ENCODE results near the gene SCML2. TPM values are rescaled to one million over a fixed set of nuclear protein-coding genes. Genes with fewer than 3 reads are reported as not detected.

The SCML2 gene
- total and polyA plus RNA-seq, 10 of the 15 experiments (the other 5 are each of a cell fraction or from before 2014, with no cell fraction given), result 1.5 to 4.4 (median 2.6) TPM

- no peaks in the 10 kb centered on the region; the same call in 2 of the 3 replicates for H3K9me3 ChIP-seq (replicated peaks; ENCODE audit: control insufficient read depth, insufficient read depth, low read length)
- no peak for DNase-seq (ENCODE audit: low read depth, low spot score)
- ChIA-PET CTCF (no interaction called here), RAD21 (ENCODE audit: unreplicated experiment) (no interaction called here), POLR2A (no interaction called here), SMC1A (ENCODE audit: uncharacterized antibody, unreplicated experiment) (no interaction called here)
- H3K4me2 ChIP-seq (ENCODE audit: control insufficient read depth, insufficient read depth), result no peak overlapping the region
- no peak overlapping the region for H3K9ac ChIP-seq (ENCODE audit: control insufficient read depth, insufficient read depth, low read length)
- WGBS (ENCODE audit: insufficient coverage, insufficient replicate concordance, low lambda C conversion rate, missing lambda C conversion rate), result 0% methylated on average over 2 of the region's 2 CpGs
- H3K36me3 ChIP-seq (ENCODE audit: control insufficient read depth in 2 of 2, insufficient read depth in 2 of 2, low read length in 1 of 2), result no peaks in the 10 kb centered on the region
- no peaks in the 10 kb centered on the region for H3K79me2 ChIP-seq (ENCODE audit: control insufficient read depth, insufficient read depth, low read length)
- no peak for FAIRE-seq
- no peak for ATAC-seq
- intact Hi-C loops (cut with micrococcal nuclease; ENCODE audit: unreplicated experiment) (no loop called here), in situ Hi-C loops (cut with MboI) (no loop called here)
- H3K27ac ChIP-seq (ENCODE audit: control insufficient read depth, insufficient read depth), result no peak overlapping the region
- H3K27me3 ChIP-seq (replicated peaks in 1 of 2; ENCODE audit: control insufficient read depth in 2 of 2, insufficient read depth in 2 of 2, low read length in 1 of 2), result no peaks in the 10 kb centered on the region
- TF ChIP-seq RB1 (IDR thresholded peaks at IDR 0.05; ENCODE audit: borderline replicate concordance) (no peak), CBX3 (IDR thresholded peaks at IDR 0.05; ENCODE audit: borderline replicate concordance, low read depth) (no peak)
- H3K4me3 ChIP-seq, result no peak overlapping the region
- no peaks in the 10 kb centered on the region for H3K4me1 ChIP-seq (ENCODE audit: control insufficient read depth, insufficient read depth, low read length)
- BruUV-seq (replicated peaks), result no TSS peak
- no peak overlapping the region for H2AFZ ChIP-seq (ENCODE audit: control insufficient read depth, low read depth, low read length)
- H4K20me1 ChIP-seq (ENCODE audit: control insufficient read depth, insufficient read depth), result no peaks in the 10 kb centered on the region
Measured at GRCh38 chrX:18297251-18297650, 57.2 kb downstream of the SCML2 start.

DNA sequence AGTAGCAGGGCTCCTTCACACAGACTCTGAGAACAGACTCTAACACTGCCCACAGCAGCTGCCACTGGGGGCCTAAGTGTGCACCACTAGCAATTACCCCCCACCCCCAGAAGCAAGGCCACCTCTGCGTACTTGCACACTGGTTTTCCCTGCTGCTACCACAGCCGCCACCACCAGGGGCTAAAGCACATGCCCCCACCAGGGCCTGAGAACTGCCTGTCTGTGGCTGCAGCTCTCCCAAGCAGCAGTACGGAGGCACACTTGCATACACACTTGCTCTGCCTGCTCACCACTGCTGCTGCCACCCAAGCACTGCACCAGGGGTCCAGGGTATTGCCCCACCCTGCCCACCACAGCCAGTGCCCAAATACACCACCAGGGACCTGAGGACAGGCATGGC is 59.6 kb downstream of the SCML2 start:
- Histone ChIP-seq H3K36me3 (ENCODE audit: control insufficient read depth in 2 of 2, insufficient read depth in 2 of 2, low read length in 1 of 2) (no peaks in the 10 kb centered on the region), H2AFZ (ENCODE audit: control insufficient read depth, low read depth, low read length) (no peak overlapping the region), H3K27ac (ENCODE audit: control insufficient read depth, insufficient read depth) (no peak overlapping the region), H3K9ac (ENCODE audit: control insufficient read depth, insufficient read depth, low read length) (no peak overlapping the region), H3K4me3 (no peak overlapping the region), H4K20me1 (ENCODE audit: control insufficient read depth, insufficient read depth) (no peaks in the 10 kb centered on the region), H3K9me3 (replicated peaks; ENCODE audit: control insufficient read depth, insufficient read depth, low read length) (no peaks in the 10 kb centered on the region; the same call in 2 of the 3 replicates), H3K27me3 (replicated peaks in 1 of 2; ENCODE audit: control insufficient read depth in 2 of 2, insufficient read depth in 2 of 2, low read length in 1 of 2) (no peaks in the 10 kb centered on the region), H3K4me1 (ENCODE audit: control insufficient read depth, insufficient read depth, low read length) (no peaks in the 10 kb centered on the region), H3K79me2 (ENCODE audit: control insufficient read depth, insufficient read depth, low read length) (no peaks in the 10 kb centered on the region), H3K4me2 (ENCODE audit: control insufficient read depth, insufficient read depth) (no peak overlapping the region)
- in situ Hi-C loops (cut with MboI), result no loop called here
- ATAC-seq (no peak), FAIRE-seq (no peak), DNase-seq (ENCODE audit: low read depth, low spot score) (no peak)
- ChIA-PET SMC1A (ENCODE audit: uncharacterized antibody, unreplicated experiment) (no interaction called here), RAD21 (ENCODE audit: unreplicated experiment) (no interaction called here), CTCF (no interaction called here), POLR2A (no interaction called here)
- intact Hi-C loops (cut with micrococcal nuclease; ENCODE audit: unreplicated experiment), result no loop called here
- no TSS peak for BruUV-seq (replicated peaks)
- 27% methylated on average over 3 of the region's 3 CpGs for WGBS (ENCODE audit: insufficient coverage, insufficient replicate concordance, low lambda C conversion rate, missing lambda C conversion rate)
- TF ChIP-seq, protein P1, sequence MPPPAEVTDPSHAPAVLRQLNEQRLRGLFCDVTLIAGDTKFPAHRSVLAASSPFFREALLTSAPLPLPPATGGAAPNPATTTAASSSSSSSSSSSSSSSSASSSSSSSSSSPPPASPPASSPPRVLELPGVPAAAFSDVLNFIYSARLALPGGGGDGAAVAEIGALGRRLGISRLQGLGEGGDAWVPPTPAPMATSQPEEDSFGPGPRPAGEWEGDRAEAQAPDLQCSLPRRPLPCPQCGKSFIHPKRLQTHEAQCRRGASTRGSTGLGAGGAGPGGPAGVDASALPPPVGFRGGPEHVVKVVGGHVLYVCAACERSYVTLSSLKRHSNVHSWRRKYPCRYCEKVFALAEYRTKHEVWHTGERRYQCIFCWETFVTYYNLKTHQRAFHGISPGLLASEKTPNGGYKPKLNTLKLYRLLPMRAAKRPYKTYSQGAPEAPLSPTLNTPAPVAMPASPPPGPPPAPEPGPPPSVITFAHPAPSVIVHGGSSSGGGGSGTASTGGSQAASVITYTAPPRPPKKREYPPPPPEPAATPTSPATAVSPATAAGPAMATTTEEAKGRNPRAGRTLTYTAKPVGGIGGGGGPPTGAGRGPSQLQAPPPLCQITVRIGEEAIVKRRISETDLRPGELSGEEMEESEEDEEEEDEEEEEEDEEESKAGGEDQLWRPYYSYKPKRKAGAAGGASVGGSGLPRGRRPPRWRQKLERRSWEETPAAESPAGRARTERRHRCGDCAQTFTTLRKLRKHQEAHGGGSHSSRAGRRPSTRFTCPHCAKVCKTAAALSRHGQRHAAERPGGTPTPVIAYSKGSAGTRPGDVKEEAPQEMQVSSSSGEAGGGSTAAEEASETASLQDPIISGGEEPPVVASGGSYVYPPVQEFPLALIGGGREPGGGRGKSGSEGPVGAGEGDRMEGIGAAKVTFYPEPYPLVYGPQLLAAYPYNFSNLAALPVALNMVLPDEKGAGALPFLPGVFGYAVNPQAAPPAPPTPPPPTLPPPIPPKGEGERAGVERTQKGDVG (CRISPR knock-in tag; IDR thresholded peaks at IDR 0.05), result no peak
- TF ChIP-seq USF2 (IDR thresholded peaks at IDR 0.05; ENCODE audit: borderline replicate concordance, low read depth, low read length) (no peak), CEBPB (IDR thresholded peaks at IDR 0.05; ENCODE audit: borderline replicate concordance in 1 of 2, low read depth in 2 of 2, low read length in 2 of 2) (no peak), EGR1 (IDR thresholded peaks at IDR 0.05; ENCODE audit: borderline replicate concordance in 1 of 2, low read depth in 2 of 2, low read length in 2 of 2) (no peak), TCF12 (IDR thresholded peaks at IDR 0.05; ENCODE audit: low read depth, low read length) (no peak)
- TF ChIP-seq, protein P2, sequence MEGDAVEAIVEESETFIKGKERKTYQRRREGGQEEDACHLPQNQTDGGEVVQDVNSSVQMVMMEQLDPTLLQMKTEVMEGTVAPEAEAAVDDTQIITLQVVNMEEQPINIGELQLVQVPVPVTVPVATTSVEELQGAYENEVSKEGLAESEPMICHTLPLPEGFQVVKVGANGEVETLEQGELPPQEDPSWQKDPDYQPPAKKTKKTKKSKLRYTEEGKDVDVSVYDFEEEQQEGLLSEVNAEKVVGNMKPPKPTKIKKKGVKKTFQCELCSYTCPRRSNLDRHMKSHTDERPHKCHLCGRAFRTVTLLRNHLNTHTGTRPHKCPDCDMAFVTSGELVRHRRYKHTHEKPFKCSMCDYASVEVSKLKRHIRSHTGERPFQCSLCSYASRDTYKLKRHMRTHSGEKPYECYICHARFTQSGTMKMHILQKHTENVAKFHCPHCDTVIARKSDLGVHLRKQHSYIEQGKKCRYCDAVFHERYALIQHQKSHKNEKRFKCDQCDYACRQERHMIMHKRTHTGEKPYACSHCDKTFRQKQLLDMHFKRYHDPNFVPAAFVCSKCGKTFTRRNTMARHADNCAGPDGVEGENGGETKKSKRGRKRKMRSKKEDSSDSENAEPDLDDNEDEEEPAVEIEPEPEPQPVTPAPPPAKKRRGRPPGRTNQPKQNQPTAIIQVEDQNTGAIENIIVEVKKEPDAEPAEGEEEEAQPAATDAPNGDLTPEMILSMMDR (IDR thresholded peaks at IDR 0.05 in 2 of 3, conservative IDR thresholded peaks at IDR 0.05 in 1 of 3; ENCODE audit: control insufficient read depth in 2 of 3, extremely low read depth in 1 of 3, insufficient read depth in 1 of 3, low read depth in 3 of 3, low read length in 3 of 3), result no peak
